Measurements from ENCODE around the gene INPP5J. TPM values are rescaled to one million over a fixed set of nuclear protein-coding genes. Genes with fewer than 3 reads are reported as not detected.
A peak's percentile ranks its signal among the peaks of the same experiment; 100 is the strongest.

Gene INPP5J
- total and polyA plus RNA-seq, 9 of the 15 experiments (the other 6 are each of a cell fraction or from before 2014, with no cell fraction given): 0.10 to 6.3 (median 4.8) TPM

DNA sequence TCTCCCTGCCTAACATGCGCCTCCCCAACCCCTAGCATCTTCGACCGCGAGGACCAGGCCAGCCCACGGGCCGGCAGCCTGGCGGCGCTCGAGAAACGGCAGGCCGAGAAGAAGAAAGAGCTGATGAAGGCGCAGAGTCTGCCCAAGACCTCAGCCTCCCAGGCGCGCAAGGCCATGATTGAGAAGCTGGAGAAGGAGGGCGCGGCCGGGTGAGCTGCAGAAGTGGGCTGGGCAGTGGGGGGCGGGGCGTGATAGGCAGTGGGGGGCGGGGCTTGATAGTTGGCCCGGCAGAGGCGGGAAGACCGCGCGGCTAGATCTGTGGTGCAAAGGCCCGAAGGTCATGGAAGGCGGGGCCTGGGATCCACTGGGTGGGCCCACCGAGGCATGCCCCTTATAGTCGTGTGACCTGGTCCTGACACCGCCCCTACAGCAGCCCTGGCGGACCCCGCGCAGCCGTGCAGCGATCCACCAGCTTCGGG lies 24.1 kb upstream of the INPP5J start (continued):
- TF ChIP-seq, protein P1, sequence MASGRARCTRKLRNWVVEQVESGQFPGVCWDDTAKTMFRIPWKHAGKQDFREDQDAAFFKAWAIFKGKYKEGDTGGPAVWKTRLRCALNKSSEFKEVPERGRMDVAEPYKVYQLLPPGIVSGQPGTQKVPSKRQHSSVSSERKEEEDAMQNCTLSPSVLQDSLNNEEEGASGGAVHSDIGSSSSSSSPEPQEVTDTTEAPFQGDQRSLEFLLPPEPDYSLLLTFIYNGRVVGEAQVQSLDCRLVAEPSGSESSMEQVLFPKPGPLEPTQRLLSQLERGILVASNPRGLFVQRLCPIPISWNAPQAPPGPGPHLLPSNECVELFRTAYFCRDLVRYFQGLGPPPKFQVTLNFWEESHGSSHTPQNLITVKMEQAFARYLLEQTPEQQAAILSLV (tag; IDR thresholded peaks at IDR 0.05): no peak
- TF ChIP-seq E2F6 (IDR thresholded peaks at IDR 0.05; ENCODE audit: borderline replicate concordance in 1 of 2, extremely low read depth in 1 of 2, insufficient read depth in 1 of 2, insufficient read length in 1 of 2, low read depth in 1 of 2, low read length in 1 of 2, poor library complexity in 1 of 2, severe bottlenecking in 1 of 2) (peak in 1 of 2 experiments; percentile 67), POLR2G (IDR thresholded peaks at IDR 0.05; ENCODE audit: low read depth, low read length) (peak; percentile 43; the same call in 1 of the 2 replicates), NRF1 (conservative IDR thresholded peaks at IDR 0.05 in 1 of 2, IDR thresholded peaks at IDR 0.05 in 1 of 2) (0 out of 4 replicates have a peak, but pooled peaks of 1 of the 2 experiments have one; percentile 22), ATF7 (IDR thresholded peaks at IDR 0.05) (no peak), YY1 (IDR thresholded peaks at IDR 0.05; ENCODE audit: borderline replicate concordance in 1 of 3, control insufficient read depth in 1 of 3, extremely low read depth in 1 of 3, insufficient read depth in 3 of 3, insufficient read length in 1 of 3, insufficient replicate concordance in 2 of 3, low read depth in 1 of 3, low read length in 2 of 3) (peak in 1 of 3 experiments; percentile 10)
- TF ChIP-seq, protein P2, sequence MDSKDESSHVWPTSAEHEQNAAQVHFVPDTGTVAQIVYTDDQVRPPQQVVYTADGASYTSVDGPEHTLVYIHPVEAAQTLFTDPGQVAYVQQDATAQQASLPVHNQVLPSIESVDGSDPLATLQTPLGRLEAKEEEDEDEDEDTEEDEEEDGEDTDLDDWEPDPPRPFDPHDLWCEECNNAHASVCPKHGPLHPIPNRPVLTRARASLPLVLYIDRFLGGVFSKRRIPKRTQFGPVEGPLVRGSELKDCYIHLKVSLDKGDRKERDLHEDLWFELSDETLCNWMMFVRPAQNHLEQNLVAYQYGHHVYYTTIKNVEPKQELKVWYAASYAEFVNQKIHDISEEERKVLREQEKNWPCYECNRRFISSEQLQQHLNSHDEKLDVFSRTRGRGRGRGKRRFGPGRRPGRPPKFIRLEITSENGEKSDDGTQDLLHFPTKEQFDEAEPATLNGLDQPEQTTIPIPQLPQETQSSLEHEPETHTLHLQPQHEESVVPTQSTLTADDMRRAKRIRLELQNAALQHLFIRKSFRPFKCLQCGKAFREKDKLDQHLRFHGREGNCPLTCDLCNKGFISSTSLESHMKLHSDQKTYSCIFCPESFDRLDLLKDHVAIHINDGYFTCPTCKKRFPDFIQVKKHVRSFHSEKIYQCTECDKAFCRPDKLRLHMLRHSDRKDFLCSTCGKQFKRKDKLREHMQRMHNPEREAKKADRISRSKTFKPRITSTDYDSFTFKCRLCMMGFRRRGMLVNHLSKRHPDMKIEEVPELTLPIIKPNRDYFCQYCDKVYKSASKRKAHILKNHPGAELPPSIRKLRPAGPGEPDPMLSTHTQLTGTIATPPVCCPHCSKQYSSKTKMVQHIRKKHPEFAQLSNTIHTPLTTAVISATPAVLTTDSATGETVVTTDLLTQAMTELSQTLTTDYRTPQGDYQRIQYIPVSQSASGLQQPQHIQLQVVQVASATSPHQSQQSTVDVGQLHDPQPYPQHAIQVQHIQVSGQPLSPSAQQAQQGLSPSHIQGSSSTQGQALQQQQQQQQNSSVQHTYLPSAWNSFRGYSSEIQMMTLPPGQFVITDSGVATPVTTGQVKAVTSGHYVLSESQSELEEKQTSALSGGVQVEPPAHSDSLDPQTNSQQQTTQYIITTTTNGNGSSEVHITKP (IDR thresholded peaks at IDR 0.05; ENCODE audit: partially characterized antibody): no peak
